GM10248 (cell line): Measurements from ENCODE around the gene AUH.

Experiments used
- CTCF ChIA-PET: fragments of 300-600 bp; sonication (Branson Sonifier 250); formaldehyde crosslinking; extraction: SDS; loops from one replicate; lab custom pipeline; 2021; ENCODE audit warnings: antibody characterized with exemption; lab: Yijun Ruan, JAX
- POLR2A ChIA-PET: fragments of 350-650 bp; sonication (Branson Sonifier 250); formaldehyde crosslinking; extraction: SDS; loops from one replicate; lab custom pipeline; 2020; ENCODE audit warnings: antibody characterized with exemption; lab: Yijun Ruan, JAX
- DNase-seq: peaks from one replicate; pipeline ENCODE4 v3.0.0; 2012; ENCODE audit errors: extremely low spot score
- TF ChIP-seq, protein P1 (sequence below): IDR thresholded peaks from 2 replicates; pipeline ENCODE4 v1.5.1; 2012; ENCODE audit warnings: mild to moderate bottlenecking, low read depth; ENCODE audit errors: extremely low read depth, missing control alignments, control extremely low read depth

Gene AUH

DNA sequence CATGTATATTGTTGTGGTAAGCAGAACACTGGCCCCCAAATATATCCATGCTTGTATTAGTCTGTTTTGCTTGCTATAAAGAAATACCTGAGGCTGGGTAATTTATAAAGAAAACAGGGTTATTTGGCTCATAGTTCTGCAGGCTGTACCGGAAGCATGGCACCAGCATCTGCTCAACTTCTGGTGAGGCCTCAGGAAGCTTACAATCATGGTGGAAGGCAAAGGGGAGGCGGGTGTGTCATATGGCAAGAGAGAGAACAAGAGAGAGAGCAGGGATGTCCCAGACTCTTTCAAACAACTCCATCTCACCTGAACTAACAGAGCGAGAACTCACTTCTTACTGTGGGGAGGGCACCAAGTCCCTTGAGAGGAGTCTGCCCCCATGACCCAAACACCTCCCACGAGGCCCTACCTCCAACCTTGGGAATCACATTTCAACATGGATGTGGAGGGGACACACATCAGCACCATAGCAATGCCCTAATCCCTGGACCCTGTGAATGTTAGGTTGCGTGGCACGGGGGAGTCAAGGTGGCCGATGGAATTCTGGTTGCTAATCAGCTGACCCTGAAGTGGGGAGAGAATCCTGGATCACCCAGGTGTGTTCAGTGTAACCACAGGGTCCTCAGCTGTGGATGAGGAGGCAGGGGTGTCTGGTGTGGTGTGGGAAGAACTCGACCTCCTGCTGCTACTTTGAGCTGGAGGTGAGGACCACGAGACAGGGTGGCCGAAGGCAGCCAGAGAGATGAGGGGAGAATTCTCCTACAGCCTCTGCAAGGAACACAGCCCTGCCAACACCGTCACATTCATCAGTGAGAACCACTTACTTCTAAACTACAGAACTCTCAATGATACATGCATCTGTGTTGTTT, 172.8 kb downstream of the AUH start:
- no peak for DNase-seq
- TF ChIP-seq, protein P1, sequence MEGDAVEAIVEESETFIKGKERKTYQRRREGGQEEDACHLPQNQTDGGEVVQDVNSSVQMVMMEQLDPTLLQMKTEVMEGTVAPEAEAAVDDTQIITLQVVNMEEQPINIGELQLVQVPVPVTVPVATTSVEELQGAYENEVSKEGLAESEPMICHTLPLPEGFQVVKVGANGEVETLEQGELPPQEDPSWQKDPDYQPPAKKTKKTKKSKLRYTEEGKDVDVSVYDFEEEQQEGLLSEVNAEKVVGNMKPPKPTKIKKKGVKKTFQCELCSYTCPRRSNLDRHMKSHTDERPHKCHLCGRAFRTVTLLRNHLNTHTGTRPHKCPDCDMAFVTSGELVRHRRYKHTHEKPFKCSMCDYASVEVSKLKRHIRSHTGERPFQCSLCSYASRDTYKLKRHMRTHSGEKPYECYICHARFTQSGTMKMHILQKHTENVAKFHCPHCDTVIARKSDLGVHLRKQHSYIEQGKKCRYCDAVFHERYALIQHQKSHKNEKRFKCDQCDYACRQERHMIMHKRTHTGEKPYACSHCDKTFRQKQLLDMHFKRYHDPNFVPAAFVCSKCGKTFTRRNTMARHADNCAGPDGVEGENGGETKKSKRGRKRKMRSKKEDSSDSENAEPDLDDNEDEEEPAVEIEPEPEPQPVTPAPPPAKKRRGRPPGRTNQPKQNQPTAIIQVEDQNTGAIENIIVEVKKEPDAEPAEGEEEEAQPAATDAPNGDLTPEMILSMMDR: no peak
- CTCF ChIA-PET: no interaction called here
- POLR2A ChIA-PET: no interaction called here

- no peak for DNase-seq
- ChIA-PET POLR2A (no interaction called here), CTCF (no interaction called here)
- TF ChIP-seq, protein P1: no peak
These were observed 173.8 kb downstream of the AUH start for GRCh38 chr9:91187965-91188344.

DNA sequence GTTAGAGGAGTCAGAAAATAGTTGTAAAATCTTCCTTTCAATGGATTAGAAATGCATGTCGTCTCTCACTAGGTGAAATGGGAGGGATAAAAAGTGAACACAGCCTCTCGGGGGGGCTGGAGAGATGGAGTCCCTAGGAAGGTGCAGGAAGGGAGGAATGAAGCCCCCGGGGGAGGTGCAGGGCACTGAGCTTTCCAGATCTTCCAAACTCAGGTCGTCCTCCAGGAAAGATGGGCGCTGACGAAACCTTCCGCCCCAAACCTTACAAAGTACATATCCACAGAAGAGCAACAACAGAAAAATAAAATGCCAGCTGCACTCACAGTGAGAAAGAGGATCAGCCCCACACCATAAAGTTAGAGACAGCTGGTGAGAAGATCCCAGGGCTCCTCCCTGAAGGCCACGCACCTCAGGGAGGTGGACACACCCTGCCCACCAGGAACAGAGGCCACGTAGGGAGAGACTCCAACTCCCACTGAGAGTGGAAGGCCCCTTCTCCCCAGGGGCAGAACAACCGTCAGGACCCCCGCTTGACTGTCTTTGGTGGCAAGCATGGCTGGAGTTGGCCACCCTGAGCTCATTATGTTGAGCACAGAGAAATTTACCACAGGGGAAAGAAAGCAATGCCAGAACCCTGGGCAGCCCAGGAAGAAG, 174.3 kb downstream of the AUH start:
- ChIA-PET CTCF (interaction anchor here (1.4 kb wide), 1 partner anchor 153 kb away, joined by 3 read pairs; no protein-coding TSS in a partner anchor), POLR2A (no interaction called here)
- no peak for DNase-seq
- TF ChIP-seq, protein P1: no peak

GRCh38 chr9:91186632-91187108, 175.0 kb downstream of the AUH start:
- ChIA-PET POLR2A (no interaction called here), CTCF (interaction anchor here (0.8 to 1.4 kb wide), 3 partner anchors 13 to 153 kb away, joined by 3 to 4 read pairs (median 3); no protein-coding TSS in a partner anchor)
- no peak for DNase-seq
- TF ChIP-seq, protein P1: no peak

DNA sequence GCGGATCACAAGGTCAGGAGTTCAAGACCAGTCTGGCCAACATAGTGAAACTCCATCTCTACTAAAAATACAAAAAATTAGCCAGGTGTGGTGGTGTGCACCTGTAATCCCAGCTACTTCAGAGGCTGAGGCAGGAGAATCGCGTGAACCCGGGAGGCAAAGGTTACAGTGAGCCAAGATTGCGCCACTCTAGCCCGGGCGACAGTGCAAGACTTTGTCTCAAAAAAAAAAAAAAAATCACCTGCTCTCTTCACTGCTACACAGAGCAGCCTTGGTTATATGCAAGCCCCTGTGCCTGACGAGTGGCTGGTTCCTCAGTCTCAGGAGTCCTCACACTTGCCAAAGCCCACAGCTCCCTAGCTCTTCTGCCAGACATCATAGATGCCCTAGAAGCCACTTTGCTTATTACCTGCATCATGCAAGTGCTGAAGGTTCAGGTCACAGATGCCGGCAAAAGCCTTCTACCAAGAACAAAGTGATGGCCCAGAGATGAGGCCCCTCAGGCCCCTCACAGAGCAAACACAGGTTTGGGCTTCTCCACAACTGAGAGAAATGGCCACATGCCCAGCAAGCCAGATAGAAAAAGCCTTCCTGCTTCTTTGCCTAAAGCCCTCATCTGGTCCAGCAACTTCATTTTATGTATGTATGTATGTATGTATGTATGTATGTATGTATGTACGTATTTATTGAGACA, 176.4 kb downstream of the AUH start:
- CTCF ChIA-PET: interaction anchor here (1.1 to 1.3 kb wide), 2 partner anchors 15 to 23 kb away, joined by 3 to 4 read pairs; no protein-coding TSS in a partner anchor
- DNase-seq: no peak
- TF ChIP-seq, protein P1: no peak
- POLR2A ChIA-PET: no interaction called here

- ChIA-PET POLR2A (no interaction called here), CTCF (interaction anchor here (1.4 to 2.8 kb wide), 2 partner anchors 9 to 17 kb away, joined by 3 to 12 read pairs; no protein-coding TSS in a partner anchor)
- no peak for DNase-seq
- TF ChIP-seq, protein P1: no peak
These were observed 179.1 kb downstream of the AUH start for GRCh38 chr9:91182429-91183225.
